A549 (cell line): Measurements from ENCODE around the gene RSL24D1.

Source experiments
- CEBPB ChIP-seq, 2 experiments: fragments of >200 bp in 1 of 2; sonication (Bioruptor Twin) in 1 of 2; formaldehyde crosslinking in 1 of 2; IDR thresholded peaks; 2 replicates each; pipeline ENCODE4 v1.6.1; 2012 to 2016
- NR3C1 ChIP-seq: fragments of >200 bp; sonication (Bioruptor Twin); formaldehyde crosslinking; IDR thresholded peaks from 3 replicates; pipeline ENCODE4 v1.6.1; 2017
- ZC3H11A ChIP-seq: fragments of 450-650 bp; IDR thresholded peaks from 2 replicates; pipeline ENCODE4 v1.6.1; 2014; ENCODE audit warnings: antibody characterized with exemption, mild to moderate bottlenecking
- TF ChIP-seq, protein P1 (sequence below): fragments of 450-650 bp; IDR thresholded peaks from 2 replicates; pipeline ENCODE4 v1.6.1; 2014; ENCODE audit warnings: antibody characterized with exemption
- TF ChIP-seq, protein P2 (sequence below): fragments of >200 bp; sonication (Bioruptor Twin); formaldehyde crosslinking; IDR thresholded peaks from 3 replicates; pipeline ENCODE4 v1.5.1; 2016

DNA sequence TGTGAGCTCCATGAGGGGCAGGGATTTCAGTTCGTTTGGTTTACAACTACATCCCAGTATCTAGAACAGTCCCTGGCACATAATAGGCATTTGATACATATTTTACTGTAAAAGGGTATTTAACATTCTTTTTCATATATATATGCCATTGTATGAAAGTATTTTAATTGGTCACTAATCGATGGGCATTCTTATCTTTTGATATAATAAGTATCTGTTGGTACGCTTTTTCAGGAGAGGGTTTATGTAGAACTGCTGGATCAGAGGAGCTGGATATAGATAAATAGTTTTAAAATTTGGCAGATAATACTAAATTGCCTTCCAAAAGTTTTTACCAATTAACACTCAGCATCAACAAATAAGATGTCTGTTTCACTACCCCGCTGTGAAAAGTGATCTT, 978 bp upstream of the RSL24D1 start:
- TF ChIP-seq, protein P1, sequence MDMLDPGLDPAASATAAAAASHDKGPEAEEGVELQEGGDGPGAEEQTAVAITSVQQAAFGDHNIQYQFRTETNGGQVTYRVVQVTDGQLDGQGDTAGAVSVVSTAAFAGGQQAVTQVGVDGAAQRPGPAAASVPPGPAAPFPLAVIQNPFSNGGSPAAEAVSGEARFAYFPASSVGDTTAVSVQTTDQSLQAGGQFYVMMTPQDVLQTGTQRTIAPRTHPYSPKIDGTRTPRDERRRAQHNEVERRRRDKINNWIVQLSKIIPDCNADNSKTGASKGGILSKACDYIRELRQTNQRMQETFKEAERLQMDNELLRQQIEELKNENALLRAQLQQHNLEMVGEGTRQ, result no peak
- TF ChIP-seq, protein P2, sequence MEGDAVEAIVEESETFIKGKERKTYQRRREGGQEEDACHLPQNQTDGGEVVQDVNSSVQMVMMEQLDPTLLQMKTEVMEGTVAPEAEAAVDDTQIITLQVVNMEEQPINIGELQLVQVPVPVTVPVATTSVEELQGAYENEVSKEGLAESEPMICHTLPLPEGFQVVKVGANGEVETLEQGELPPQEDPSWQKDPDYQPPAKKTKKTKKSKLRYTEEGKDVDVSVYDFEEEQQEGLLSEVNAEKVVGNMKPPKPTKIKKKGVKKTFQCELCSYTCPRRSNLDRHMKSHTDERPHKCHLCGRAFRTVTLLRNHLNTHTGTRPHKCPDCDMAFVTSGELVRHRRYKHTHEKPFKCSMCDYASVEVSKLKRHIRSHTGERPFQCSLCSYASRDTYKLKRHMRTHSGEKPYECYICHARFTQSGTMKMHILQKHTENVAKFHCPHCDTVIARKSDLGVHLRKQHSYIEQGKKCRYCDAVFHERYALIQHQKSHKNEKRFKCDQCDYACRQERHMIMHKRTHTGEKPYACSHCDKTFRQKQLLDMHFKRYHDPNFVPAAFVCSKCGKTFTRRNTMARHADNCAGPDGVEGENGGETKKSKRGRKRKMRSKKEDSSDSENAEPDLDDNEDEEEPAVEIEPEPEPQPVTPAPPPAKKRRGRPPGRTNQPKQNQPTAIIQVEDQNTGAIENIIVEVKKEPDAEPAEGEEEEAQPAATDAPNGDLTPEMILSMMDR, result no peak
- TF ChIP-seq NR3C1, result no peak
- TF ChIP-seq CEBPB (IDR thresholded peaks at IDR 0.05), result no peak
- TF ChIP-seq ZC3H11A, result no peak
